ENCODE data around the gene DRC7.

DRC7 gene

GRCh38 chr16:57664662-57665025 lies 30.0 kb upstream of the DRC7 start:
- no peak overlapping the region for H3K4me3 ChIP-seq (ENCODE audit: low read length)
- no peaks in the 10 kb centered on the region for H4K20me1 ChIP-seq (ENCODE audit: control insufficient read depth, insufficient read depth, low read depth, low read length)
- TF ChIP-seq EZH2phosphoT487 (IDR thresholded peaks at IDR 0.05; ENCODE audit: borderline replicate concordance, low read length), result no peak
- no peak for TF ChIP-seq CTCF (IDR thresholded peaks at IDR 0.05; ENCODE audit: low read depth, low read length, poor library complexity, severe bottlenecking)
- no peaks in the 10 kb centered on the region; the same call in 1 of the 2 replicates for H3K27me3 ChIP-seq (ENCODE audit: control insufficient read depth, low read length)
- H3F3A ChIP-seq (ENCODE audit: control insufficient read depth, insufficient read depth), result no peaks in the 10 kb centered on the region
- no peaks in the 10 kb centered on the region for H3K79me2 ChIP-seq (ENCODE audit: control insufficient read depth, low read length)
- no peaks in the 10 kb centered on the region for H3K9me3 ChIP-seq (ENCODE audit: control insufficient read depth, insufficient read depth, low read length)
- no peaks in the 10 kb centered on the region for H3K36me3 ChIP-seq (ENCODE audit: control insufficient read depth, low read length)
- H3K4me2 ChIP-seq (ENCODE audit: low read length), result no peak overlapping the region
- H3K4me1 ChIP-seq (ENCODE audit: control insufficient read depth, low read length), result no peaks in the 10 kb centered on the region
- no peaks in the 10 kb centered on the region for H3K9me2 ChIP-seq (replicated peaks; ENCODE audit: control insufficient read depth, low read length)
- H3K27ac ChIP-seq (ENCODE audit: low read depth, low read length), result no peak overlapping the region

- no peaks in the 10 kb centered on the region for H3K4me1 ChIP-seq (ENCODE audit: control insufficient read depth, low read length)
- H3F3A ChIP-seq (ENCODE audit: control insufficient read depth, insufficient read depth), result no peaks in the 10 kb centered on the region
- no peaks in the 10 kb centered on the region for H4K20me1 ChIP-seq (ENCODE audit: control insufficient read depth, insufficient read depth, low read depth, low read length)
- H3K36me3 ChIP-seq (ENCODE audit: control insufficient read depth, low read length), result no peaks in the 10 kb centered on the region
- H3K9me3 ChIP-seq (ENCODE audit: control insufficient read depth, insufficient read depth, low read length), result no peaks in the 10 kb centered on the region
- H3K27ac ChIP-seq (ENCODE audit: low read depth, low read length), result no peak overlapping the region
- H3K79me2 ChIP-seq (ENCODE audit: control insufficient read depth, low read length), result no peaks in the 10 kb centered on the region
- TF ChIP-seq EZH2phosphoT487 (IDR thresholded peaks at IDR 0.05; ENCODE audit: borderline replicate concordance, low read length), result no peak
- no peak for TF ChIP-seq CTCF (IDR thresholded peaks at IDR 0.05; ENCODE audit: low read depth, low read length, poor library complexity, severe bottlenecking)
- H3K9me2 ChIP-seq (replicated peaks; ENCODE audit: control insufficient read depth, low read length), result no peaks in the 10 kb centered on the region
- no peak overlapping the region for H3K4me3 ChIP-seq (ENCODE audit: low read length)
- no peak overlapping the region for H3K4me2 ChIP-seq (ENCODE audit: low read length)
- no peaks in the 10 kb centered on the region; the same call in 1 of the 2 replicates for H3K27me3 ChIP-seq (ENCODE audit: control insufficient read depth, low read length)
These were observed 29.1 kb upstream of the DRC7 start for GRCh38 chr16:57665541-57665940.

- Histone ChIP-seq H3K27ac (ENCODE audit: low read depth, low read length) (no peak overlapping the region), H3K4me1 (ENCODE audit: control insufficient read depth, low read length) (no peaks in the 10 kb centered on the region), H3K79me2 (ENCODE audit: control insufficient read depth, low read length) (no peaks in the 10 kb centered on the region), H3K27me3 (ENCODE audit: control insufficient read depth, low read length) (peaks cover 1% of the 10 kb centered on the region; the same call in 1 of the 2 replicates), H3K36me3 (ENCODE audit: control insufficient read depth, low read length) (no peaks in the 10 kb centered on the region), H3K4me3 (ENCODE audit: low read length) (no peak overlapping the region), H3K9me3 (ENCODE audit: control insufficient read depth, insufficient read depth, low read length) (no peaks in the 10 kb centered on the region), H3K9me2 (replicated peaks; ENCODE audit: control insufficient read depth, low read length) (no peaks in the 10 kb centered on the region), H4K20me1 (ENCODE audit: control insufficient read depth, insufficient read depth, low read depth, low read length) (no peaks in the 10 kb centered on the region), H3K4me2 (ENCODE audit: low read length) (no peak overlapping the region), H3F3A (ENCODE audit: control insufficient read depth, insufficient read depth) (no peaks in the 10 kb centered on the region)
- no peak for TF ChIP-seq CTCF (IDR thresholded peaks at IDR 0.05; ENCODE audit: low read depth, low read length, poor library complexity, severe bottlenecking)
- no peak for TF ChIP-seq EZH2phosphoT487 (IDR thresholded peaks at IDR 0.05; ENCODE audit: borderline replicate concordance, low read length)
These were observed 28.1 kb upstream of the DRC7 start for GRCh38 chr16:57666353-57667047.

Measured in DOHH2 (cell line).